H1 (cell line): ENCODE results near the gene RAB3GAP2.

Experiments used
- EP300 ChIP-seq, 2 experiments: IDR thresholded peaks; 1 replicate in 1 of 2; 2 replicates in 1 of 2; pipeline ENCODE4 v1.6.1; 2011 to 2012; ENCODE audit warnings: low read depth in 2 of 2, low read length in 2 of 2, mild to moderate bottlenecking in 2 of 2, borderline replicate concordance in 1 of 2, inconsistent platforms in 1 of 2, moderate library complexity in 1 of 2
- GABPA ChIP-seq: IDR thresholded peaks from 2 replicates; pipeline ENCODE4 v1.6.1; 2011; ENCODE audit warnings: mild to moderate bottlenecking, low read length, moderate library complexity, borderline replicate concordance; ENCODE audit not compliant: insufficient read depth
- JUN ChIP-seq: IDR thresholded peaks from 2 replicates; pipeline ENCODE4 v1.6.1; 2011; ENCODE audit warnings: low read depth, mild to moderate bottlenecking, improper control_type of control experiment, low read length
- POLR2A ChIP-seq, 2 experiments: IDR thresholded peaks; 1 replicate in 1 of 2; 2 replicates in 1 of 2; pipeline ENCODE4 v1.6.1; 2011; ENCODE audit warnings: low read depth in 2 of 2, low read length in 2 of 2, mild to moderate bottlenecking in 2 of 2; ENCODE audit errors: control extremely low read depth in 1 of 2
- POLR2AphosphoS5 ChIP-seq: IDR thresholded peaks from 2 replicates; pipeline ENCODE4 v1.6.1; 2011; ENCODE audit warnings: low read depth, low read length
- RFX5 ChIP-seq: IDR thresholded peaks from 2 replicates; pipeline ENCODE4 v1.6.1; 2011; ENCODE audit warnings: low read depth, low read length, improper control_type of control experiment, borderline replicate concordance
- SP2 ChIP-seq: IDR thresholded peaks from 2 replicates; pipeline ENCODE4 v1.6.1; 2012; ENCODE audit warnings: mild to moderate bottlenecking, low read length, inconsistent platforms
- TAF1 ChIP-seq: IDR thresholded peaks from 2 replicates; pipeline ENCODE4 v1.6.1; 2011; ENCODE audit warnings: mild to moderate bottlenecking, low read depth, low read length
- YY1 ChIP-seq: IDR thresholded peaks from 2 replicates; pipeline ENCODE4 v1.6.1; 2011; ENCODE audit warnings: low read depth, mild to moderate bottlenecking, low read length
- TF ChIP-seq, protein P1 (sequence below), 3 experiments: IDR thresholded peaks; 1 replicate in 2 of 3; 2 replicates in 1 of 3; pipeline versions ENCODE4 v1.5.1 to v1.6.1; 2011; ENCODE audit warnings: low read length in 3 of 3, mild to moderate bottlenecking in 3 of 3, inconsistent platforms in 2 of 3, low read depth in 1 of 3, moderate library complexity in 1 of 3; ENCODE audit not compliant: insufficient read depth in 1 of 3; ENCODE audit errors: control extremely low read depth in 1 of 3

DNA sequence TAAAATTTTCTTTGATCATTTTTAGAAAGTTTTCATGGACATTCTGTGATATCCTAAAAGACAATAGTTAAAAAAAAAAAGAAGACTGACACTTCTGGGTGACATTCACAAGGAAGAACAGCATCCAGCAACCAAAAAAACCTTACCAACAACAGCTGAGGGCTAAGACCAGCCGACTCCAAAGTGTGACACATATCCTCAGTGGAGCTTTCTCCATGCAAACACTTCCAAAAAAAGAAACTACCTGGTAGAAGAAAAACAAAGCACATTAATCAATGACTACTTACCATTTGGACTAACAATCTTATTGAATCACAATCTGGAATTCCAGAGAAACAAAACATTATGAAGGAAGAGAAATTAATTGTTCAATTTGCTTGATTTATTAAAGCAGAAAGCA is 90.1 kb downstream of the RAB3GAP2 start:
- no peak for TF ChIP-seq POLR2AphosphoS5
- no peak for TF ChIP-seq RFX5
- no peak for TF ChIP-seq JUN
- TF ChIP-seq, protein P1, sequence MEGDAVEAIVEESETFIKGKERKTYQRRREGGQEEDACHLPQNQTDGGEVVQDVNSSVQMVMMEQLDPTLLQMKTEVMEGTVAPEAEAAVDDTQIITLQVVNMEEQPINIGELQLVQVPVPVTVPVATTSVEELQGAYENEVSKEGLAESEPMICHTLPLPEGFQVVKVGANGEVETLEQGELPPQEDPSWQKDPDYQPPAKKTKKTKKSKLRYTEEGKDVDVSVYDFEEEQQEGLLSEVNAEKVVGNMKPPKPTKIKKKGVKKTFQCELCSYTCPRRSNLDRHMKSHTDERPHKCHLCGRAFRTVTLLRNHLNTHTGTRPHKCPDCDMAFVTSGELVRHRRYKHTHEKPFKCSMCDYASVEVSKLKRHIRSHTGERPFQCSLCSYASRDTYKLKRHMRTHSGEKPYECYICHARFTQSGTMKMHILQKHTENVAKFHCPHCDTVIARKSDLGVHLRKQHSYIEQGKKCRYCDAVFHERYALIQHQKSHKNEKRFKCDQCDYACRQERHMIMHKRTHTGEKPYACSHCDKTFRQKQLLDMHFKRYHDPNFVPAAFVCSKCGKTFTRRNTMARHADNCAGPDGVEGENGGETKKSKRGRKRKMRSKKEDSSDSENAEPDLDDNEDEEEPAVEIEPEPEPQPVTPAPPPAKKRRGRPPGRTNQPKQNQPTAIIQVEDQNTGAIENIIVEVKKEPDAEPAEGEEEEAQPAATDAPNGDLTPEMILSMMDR (IDR thresholded peaks at IDR 0.05; ENCODE audit: control extremely low read depth in 1 of 3, insufficient read depth in 1 of 3, low read depth in 1 of 3, low read length in 3 of 3), result no peak
- TF ChIP-seq POLR2A (IDR thresholded peaks at IDR 0.05; ENCODE audit: control extremely low read depth in 1 of 2, low read depth in 2 of 2, low read length in 2 of 2), result no peak
- no peak for TF ChIP-seq TAF1
- TF ChIP-seq EP300 (IDR thresholded peaks at IDR 0.05; ENCODE audit: borderline replicate concordance in 1 of 2, low read depth in 2 of 2, low read length in 2 of 2), result no peak
- TF ChIP-seq SP2, result no peak
- no peak for TF ChIP-seq GABPA
- no peak for TF ChIP-seq YY1
